Liver (tissue), 9 donors: ENCODE results near the gene DRD4. TPM values are rescaled to one million over a fixed set of nuclear protein-coding genes. Genes with fewer than 3 reads are reported as not detected.

Experiments
- DNase-seq: peaks from one replicate; pipeline ENCODE4 v3.0.0-alpha.2; 2017; ENCODE audit warnings: low spot score
- H3K27ac ChIP-seq, 2 donors: one replicate each; pipeline ENCODE4 v1.7.0; 2013; ENCODE audit warnings: inconsistent platforms in 2 of 2, low read length in 2 of 2, control low read depth in 1 of 2, low read depth in 1 of 2, mild to moderate bottlenecking in 1 of 2
- H3K27me3 ChIP-seq, 4 donors: one replicate each; pipeline versions ENCODE4 v1.6.1 to v1.7.0; 2013; ENCODE audit warnings: low read length in 3 of 4, inconsistent platforms in 1 of 4, mild to moderate bottlenecking in 1 of 4, moderate library complexity in 1 of 4; ENCODE audit not compliant: control insufficient read depth in 4 of 4, insufficient read depth in 4 of 4
- H3K36me3 ChIP-seq, 4 donors: one replicate each; pipeline versions ENCODE4 v1.6.1 to v1.7.0; 2013; ENCODE audit warnings: low read length in 3 of 4, mild to moderate bottlenecking in 3 of 4, low read depth in 1 of 4, moderate library complexity in 1 of 4; ENCODE audit not compliant: control insufficient read depth in 4 of 4, insufficient read depth in 3 of 4
- H3K4me1 ChIP-seq, 4 donors: one replicate each; pipeline versions ENCODE4 v1.6.1 to v1.7.0; 2013; ENCODE audit warnings: low read length in 3 of 4, mild to moderate bottlenecking in 3 of 4, moderate library complexity in 1 of 4; ENCODE audit not compliant: control insufficient read depth in 4 of 4, insufficient read depth in 4 of 4
- H3K4me3 ChIP-seq, 3 donors: one replicate each; pipeline versions ENCODE4 v1.6.1 to v1.7.0; 2013; ENCODE audit warnings: low read length in 3 of 3, control low read depth in 1 of 3, low read depth in 1 of 3, mild to moderate bottlenecking in 1 of 3
- H3K9ac ChIP-seq, 2 donors: one replicate each; pipeline ENCODE4 v1.7.0; 2013; ENCODE audit warnings: low read length in 2 of 2, mild to moderate bottlenecking in 2 of 2, moderate library complexity in 2 of 2, control low read depth in 1 of 2, low read depth in 1 of 2
- H3K9me3 ChIP-seq, 4 donors: one replicate each; pipeline versions ENCODE4 v1.6.1 to v1.7.0; 2013; ENCODE audit warnings: low read length in 3 of 4; ENCODE audit not compliant: control insufficient read depth in 4 of 4
- EGR1 ChIP-seq, 2 donors: IDR thresholded peaks; 2 replicates each; pipeline ENCODE4 v1.6.1; 2016 to 2018; ENCODE audit warnings: antibody characterized with exemption in 2 of 2, low read depth in 2 of 2
- FOXA1 ChIP-seq: IDR thresholded peaks from 2 replicates; pipeline ENCODE4 v1.6.1; 2016; ENCODE audit warnings: antibody characterized with exemption
- GABPA ChIP-seq, 2 donors: IDR thresholded peaks in 1 of 2; conservative IDR thresholded peaks in 1 of 2; 2 replicates each; pipeline ENCODE4 v1.6.1; 2016; ENCODE audit warnings: antibody characterized with exemption in 2 of 2, mild to moderate bottlenecking in 1 of 2, moderate library complexity in 1 of 2
- HNF4A ChIP-seq, 2 donors: conservative IDR thresholded peaks; 2 replicates each; pipeline ENCODE4 v1.6.1; 2016; ENCODE audit warnings: antibody characterized with exemption in 2 of 2, mild to moderate bottlenecking in 2 of 2
- NR2F2 ChIP-seq: IDR thresholded peaks from 2 replicates; pipeline ENCODE4 v1.6.1; 2016; ENCODE audit warnings: antibody characterized with exemption
- RAD21 ChIP-seq, 2 donors: IDR thresholded peaks; 2 replicates each; pipeline ENCODE4 v1.6.1; 2016; ENCODE audit warnings: antibody characterized with exemption in 2 of 2, mild to moderate bottlenecking in 2 of 2
- REST ChIP-seq: IDR thresholded peaks from 2 replicates; pipeline ENCODE4 v1.6.1; 2016; ENCODE audit warnings: antibody characterized with exemption, mild to moderate bottlenecking
- RXRA ChIP-seq, 2 donors: IDR thresholded peaks; 2 replicates each; pipeline ENCODE4 v1.6.1; 2017 to 2018; ENCODE audit warnings: antibody characterized with exemption in 2 of 2, mild to moderate bottlenecking in 1 of 2
- SP1 ChIP-seq: IDR thresholded peaks from 2 replicates; pipeline ENCODE4 v1.6.1; 2018; ENCODE audit warnings: antibody characterized with exemption, mild to moderate bottlenecking
- YY1 ChIP-seq: IDR thresholded peaks from 2 replicates; pipeline ENCODE4 v1.6.1; 2016; ENCODE audit warnings: antibody characterized with exemption, mild to moderate bottlenecking
- WGBS: extraction: QIAGEN DNeasy Blood & Tissue Kit; methylation state at CpG from one replicate; pipeline ENCODE4 v1.1.7; 2013; 5-methylcytosine and 5-hydroxymethylcytosine counted together
- polyA plus RNA-seq, 2 donors: library from polyadenylated mRNA; stranded (reverse) in 1 of 2; unstranded in 1 of 2; fragments of 200-250 nt in 1 of 2; fragments of >200 nt in 1 of 2; fragmentation: Nextera tagmentation in 1 of 2; extraction: Ambion mirVana in 1 of 2; gene quantifications; one replicate each; pipeline versions ENCODE4 v1.2.1 to v1.2.3, GENCODE V29; 2013 to 2015
- total RNA-seq, 2 donors: library from RNA; depleted of rRNA; stranded (reverse); fragments of >200 nt; gene quantifications; one replicate each; pipeline ENCODE4 v1.2.3, GENCODE V29; 2014
- TF ChIP-seq, protein P1 (sequence below): fragments of 150-350 bp; IDR thresholded peaks from 2 replicates; pipeline ENCODE4 v1.5.1; 2017; ENCODE audit warnings: improper control_type of control experiment, low read depth, low read length; ENCODE audit not compliant: missing input control
- TF ChIP-seq, protein P2 (sequence below): IDR thresholded peaks from 2 replicates; pipeline ENCODE4 v1.6.1; 2016; ENCODE audit warnings: antibody characterized with exemption
- donor health status: healthy.
- donor health status: healthy.
- donor health status: healthy.
- donor health status: healthy.
- donor health status: healthy.

Gene DRD4
- total and polyA plus RNA-seq, 4 donors: not detected

- TF ChIP-seq, protein P1, sequence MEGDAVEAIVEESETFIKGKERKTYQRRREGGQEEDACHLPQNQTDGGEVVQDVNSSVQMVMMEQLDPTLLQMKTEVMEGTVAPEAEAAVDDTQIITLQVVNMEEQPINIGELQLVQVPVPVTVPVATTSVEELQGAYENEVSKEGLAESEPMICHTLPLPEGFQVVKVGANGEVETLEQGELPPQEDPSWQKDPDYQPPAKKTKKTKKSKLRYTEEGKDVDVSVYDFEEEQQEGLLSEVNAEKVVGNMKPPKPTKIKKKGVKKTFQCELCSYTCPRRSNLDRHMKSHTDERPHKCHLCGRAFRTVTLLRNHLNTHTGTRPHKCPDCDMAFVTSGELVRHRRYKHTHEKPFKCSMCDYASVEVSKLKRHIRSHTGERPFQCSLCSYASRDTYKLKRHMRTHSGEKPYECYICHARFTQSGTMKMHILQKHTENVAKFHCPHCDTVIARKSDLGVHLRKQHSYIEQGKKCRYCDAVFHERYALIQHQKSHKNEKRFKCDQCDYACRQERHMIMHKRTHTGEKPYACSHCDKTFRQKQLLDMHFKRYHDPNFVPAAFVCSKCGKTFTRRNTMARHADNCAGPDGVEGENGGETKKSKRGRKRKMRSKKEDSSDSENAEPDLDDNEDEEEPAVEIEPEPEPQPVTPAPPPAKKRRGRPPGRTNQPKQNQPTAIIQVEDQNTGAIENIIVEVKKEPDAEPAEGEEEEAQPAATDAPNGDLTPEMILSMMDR: no peak
- no peak for TF ChIP-seq GABPA (IDR thresholded peaks at IDR 0.05 in 1 of 2, conservative IDR thresholded peaks at IDR 0.05 in 1 of 2)
- no peak for TF ChIP-seq FOXA1
- no peak for TF ChIP-seq RXRA (IDR thresholded peaks at IDR 0.05)
Observed at GRCh38 chr11:628056-628455, 9.0 kb upstream of the DRD4 start (continued).

DNA sequence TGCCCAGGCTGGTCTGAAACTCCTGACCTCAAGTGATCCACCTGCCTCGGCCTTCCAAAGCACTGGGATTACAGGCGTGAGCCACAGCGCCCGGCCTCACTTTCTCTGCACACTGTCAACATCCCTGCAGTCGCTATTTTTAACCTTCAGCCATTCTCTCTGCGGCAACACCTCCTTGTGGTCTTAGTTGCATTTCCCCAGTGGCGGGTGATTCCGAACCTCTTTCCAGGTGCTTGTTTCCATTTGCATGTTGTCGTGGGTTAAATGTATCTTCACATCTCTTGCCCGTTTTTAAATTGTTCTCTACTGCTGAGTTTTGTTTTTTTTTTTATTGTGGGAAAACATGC is 7.9 kb upstream of the DRD4 start:
- Histone ChIP-seq H3K9ac (no peak overlapping the region), H3K27me3 (no peaks in the 10 kb centered on the region), H3K4me1 (peaks cover 3 to 13% (median 5%) of the 10 kb centered on the region in 4 donors), H3K9me3 (no peaks in the 10 kb centered on the region), H3K36me3 (no peaks in the 10 kb centered on the region), H3K4me3 (no peak overlapping the region), H3K27ac (no peak overlapping the region)
- WGBS: 61% methylated on average over 10 of the region's 10 CpGs
- no peak for DNase-seq
- TF ChIP-seq, protein P1: no peak
- TF ChIP-seq HNF4A (conservative IDR thresholded peaks at IDR 0.05) (no peak), FOXA1 (no peak), REST (no peak), SP1 (no peak), RAD21 (IDR thresholded peaks at IDR 0.05) (peak in 1 of 2 donors; percentile 8), YY1 (no peak)

DNA sequence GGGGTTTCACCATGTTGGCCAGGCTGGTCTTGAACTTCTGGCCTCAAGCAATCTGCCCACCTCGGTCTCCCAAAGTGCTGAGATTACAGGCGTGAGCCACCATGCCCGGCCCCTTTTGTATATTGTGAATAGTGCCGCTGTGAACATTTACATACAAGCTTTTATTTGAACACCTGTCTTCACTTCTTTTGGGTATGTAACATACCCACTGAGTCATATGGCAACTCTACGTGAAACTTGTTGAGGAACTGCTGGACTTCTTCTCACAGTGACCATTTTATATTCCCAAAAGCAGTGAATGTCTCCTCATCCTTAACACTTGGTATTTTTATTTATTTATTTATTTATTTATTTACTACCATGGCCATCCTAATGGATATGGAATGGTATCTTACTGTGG is 6.2 kb upstream of the DRD4 start:
- Histone ChIP-seq H3K27ac (no peak overlapping the region), H3K27me3 (no peaks in the 10 kb centered on the region), H3K36me3 (no peaks in the 10 kb centered on the region), H3K4me3 (no peak overlapping the region), H3K9ac (no peak overlapping the region), H3K4me1 (no peaks in the 10 kb centered on the region), H3K9me3 (no peaks in the 10 kb centered on the region)
- TF ChIP-seq YY1 (no peak), FOXA1 (no peak), RXRA (IDR thresholded peaks at IDR 0.05) (no peak), SP1 (no peak), EGR1 (IDR thresholded peaks at IDR 0.05; ENCODE audit: low read depth in 2 of 2) (no peak), NR2F2 (no peak)
- TF ChIP-seq, protein P2, sequence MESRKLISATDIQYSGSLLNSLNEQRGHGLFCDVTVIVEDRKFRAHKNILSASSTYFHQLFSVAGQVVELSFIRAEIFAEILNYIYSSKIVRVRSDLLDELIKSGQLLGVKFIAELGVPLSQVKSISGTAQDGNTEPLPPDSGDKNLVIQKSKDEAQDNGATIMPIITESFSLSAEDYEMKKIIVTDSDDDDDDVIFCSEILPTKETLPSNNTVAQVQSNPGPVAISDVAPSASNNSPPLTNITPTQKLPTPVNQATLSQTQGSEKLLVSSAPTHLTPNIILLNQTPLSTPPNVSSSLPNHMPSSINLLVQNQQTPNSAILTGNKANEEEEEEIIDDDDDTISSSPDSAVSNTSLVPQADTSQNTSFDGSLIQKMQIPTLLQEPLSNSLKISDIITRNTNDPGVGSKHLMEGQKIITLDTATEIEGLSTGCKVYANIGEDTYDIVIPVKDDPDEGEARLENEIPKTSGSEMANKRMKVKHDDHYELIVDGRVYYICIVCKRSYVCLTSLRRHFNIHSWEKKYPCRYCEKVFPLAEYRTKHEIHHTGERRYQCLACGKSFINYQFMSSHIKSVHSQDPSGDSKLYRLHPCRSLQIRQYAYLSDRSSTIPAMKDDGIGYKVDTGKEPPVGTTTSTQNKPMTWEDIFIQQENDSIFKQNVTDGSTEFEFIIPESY: no peak
- no peak for DNase-seq
- whole genome bisulfite sequencing: 97% methylated on average over 5 of the region's 5 CpGs
